ENCODE measurements around the gene PILRA.
A peak's percentile ranks its signal among the peaks of the same experiment; 100 is the strongest.
"Not testable (repeated sequence)": the region's sequence is repeated elsewhere in the genome, so short reads cannot be mapped to it uniquely, and the experiment has no call there.

The PILRA gene

GRCh38 chr7:100358027-100358856, 15.0 kb upstream of the PILRA start, which contains the start of gene PILRB:
TSS of gene PILRB (plus strand) at chr7:100358117. CDS start at chr7:100358303, 186 bp downstream.
- no peak for DNase-seq

GRCh38 chr7:100358857-100359212, 14.5 kb upstream of the PILRA start:
- DNase-seq: no peak

- DNase-seq: peak; percentile 47 to 78 (median 75)
Measured at GRCh38 chr7:100360135-100360854, 13.0 kb upstream of the PILRA start.

GRCh38 chr7:100363098-100363497, 10.2 kb upstream of the PILRA start:
- DNase-seq: no peak

- not testable (repeated sequence) for DNase-seq
Measured at GRCh38 chr7:100363797-100364196, 9.5 kb upstream of the PILRA start.

GRCh38 chr7:100364480-100364879, 8.8 kb upstream of the PILRA start:
- DNase-seq: no peak

GRCh38 chr7:100365998-100366367, 7.3 kb upstream of the PILRA start:
- DNase-seq: not testable (repeated sequence)

GRCh38 chr7:100366411-100367250, 6.7 kb upstream of the PILRA start:
- DNase-seq: no peak

GRCh38 chr7:100367251-100367620, 6.1 kb upstream of the PILRA start:
- DNase-seq: no peak

GRCh38 chr7:100367676-100368613, 5.3 kb upstream of the PILRA start:
- DNase-seq: peak; percentile 56 to 79 (median 72)

- peak; percentile 95 to 98 (median 96) for DNase-seq
Measured at GRCh38 chr7:100369105-100369504, 4.2 kb upstream of the PILRA start.

GRCh38 chr7:100370303-100370702, 3.0 kb upstream of the PILRA start:
- DNase-seq: no peak

GRCh38 chr7:100370746-100371145, 2.5 kb upstream of the PILRA start:
- no peak for DNase-seq

GRCh38 chr7:100371561-100372171, 1.6 kb upstream of the PILRA start:
- DNase-seq: no peak

GRCh38 chr7:100372256-100372655, 1.0 kb upstream of the PILRA start:
- peak; percentile 86 to 94 (median 93) for DNase-seq

GRCh38 chr7:100372694-100373093, 593 bp upstream of the PILRA start:
- DNase-seq: peak in 3 of 4 experiments; percentile 25 to 55 (median 38)

GRCh38 chr7:100373870-100374598, 747 bp downstream of the PILRA start:
- peak in 1 of 4 experiments; percentile 42 for DNase-seq

GRCh38 chr7:100374601-100375000, 1.3 kb downstream of the PILRA start:
- no peak for DNase-seq

- peak in 1 of 4 experiments; percentile 52 for DNase-seq
Measured at GRCh38 chr7:100376066-100376465, 2.8 kb downstream of the PILRA start.

GRCh38 chr7:100378114-100378755, 4.9 kb downstream of the PILRA start:
- no peak for DNase-seq

All from suppressor macrophage (primary cell).